ENCODE data around the gene ERFL.

DNA sequence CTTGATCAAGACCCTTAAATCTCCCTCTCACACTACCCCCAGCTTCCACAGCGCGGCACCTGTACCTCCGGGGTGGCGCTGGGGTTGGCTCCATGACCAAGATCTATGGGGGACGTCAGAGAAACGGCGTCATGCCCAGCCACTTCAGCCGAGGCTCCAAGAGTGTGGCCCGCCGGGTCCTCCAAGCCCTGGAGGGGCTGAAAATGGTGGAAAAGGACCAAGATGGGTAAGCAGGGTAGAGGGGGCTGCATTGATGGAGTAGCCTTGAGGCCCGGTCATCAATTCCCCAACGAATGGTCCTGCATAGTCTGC lies 59.3 kb downstream of the ERFL start:
- no peak for TF ChIP-seq EZH2 (IDR thresholded peaks at IDR 0.05; ENCODE audit: low read depth)
- TF ChIP-seq, protein P1, sequence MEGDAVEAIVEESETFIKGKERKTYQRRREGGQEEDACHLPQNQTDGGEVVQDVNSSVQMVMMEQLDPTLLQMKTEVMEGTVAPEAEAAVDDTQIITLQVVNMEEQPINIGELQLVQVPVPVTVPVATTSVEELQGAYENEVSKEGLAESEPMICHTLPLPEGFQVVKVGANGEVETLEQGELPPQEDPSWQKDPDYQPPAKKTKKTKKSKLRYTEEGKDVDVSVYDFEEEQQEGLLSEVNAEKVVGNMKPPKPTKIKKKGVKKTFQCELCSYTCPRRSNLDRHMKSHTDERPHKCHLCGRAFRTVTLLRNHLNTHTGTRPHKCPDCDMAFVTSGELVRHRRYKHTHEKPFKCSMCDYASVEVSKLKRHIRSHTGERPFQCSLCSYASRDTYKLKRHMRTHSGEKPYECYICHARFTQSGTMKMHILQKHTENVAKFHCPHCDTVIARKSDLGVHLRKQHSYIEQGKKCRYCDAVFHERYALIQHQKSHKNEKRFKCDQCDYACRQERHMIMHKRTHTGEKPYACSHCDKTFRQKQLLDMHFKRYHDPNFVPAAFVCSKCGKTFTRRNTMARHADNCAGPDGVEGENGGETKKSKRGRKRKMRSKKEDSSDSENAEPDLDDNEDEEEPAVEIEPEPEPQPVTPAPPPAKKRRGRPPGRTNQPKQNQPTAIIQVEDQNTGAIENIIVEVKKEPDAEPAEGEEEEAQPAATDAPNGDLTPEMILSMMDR (conservative IDR thresholded peaks at IDR 0.05): no peak
